Activated CD4-positive, alpha-beta memory T cell treated with anti-CD3 and anti-CD28 coated beads for 36 hours (primary cell): ENCODE measurements around the gene VARS2. TPM values are rescaled to one million over a fixed set of nuclear protein-coding genes. Genes with fewer than 3 reads are reported as not detected.
"Not testable (repeated sequence)": the region's sequence is repeated elsewhere in the genome, so short reads cannot be mapped to it uniquely, and the experiment has no call there.

Experiments used
- CTCF ChIA-PET: fragments of 350-600 bp; sonication (Branson Sonifier 250); formaldehyde crosslinking; loops from one replicate; lab custom pipeline; 2021; ENCODE audit warnings: antibody characterized with exemption, inconsistent platforms; lab: Charles Lee
- POLR2A ChIA-PET: fragments of 350-600 bp; sonication (Branson Sonifier 250); formaldehyde crosslinking; loops from one replicate; lab custom pipeline; 2021; ENCODE audit warnings: antibody characterized with exemption; lab: Charles Lee
- DNase-seq: peaks from one replicate; pipeline ENCODE4 v3.0.0-alpha.2; 2020
- H3K27ac Mint-ChIP-seq: one replicate; pipeline ENCODE4 v1.8.0; 2021; ENCODE audit warnings: mixed read lengths
- H3K27me3 Mint-ChIP-seq: one replicate; pipeline ENCODE4 v1.8.0; 2021; ENCODE audit warnings: mixed read lengths
- H3K36me3 Mint-ChIP-seq: one replicate; pipeline ENCODE4 v1.8.0; 2021; ENCODE audit warnings: mixed read lengths
- H3K4me1 Mint-ChIP-seq: one replicate; pipeline ENCODE4 v1.8.0; 2021; ENCODE audit warnings: low read depth, mixed read lengths
- H3K4me3 Mint-ChIP-seq: one replicate; pipeline ENCODE4 v1.8.0; 2021; ENCODE audit warnings: mild to moderate bottlenecking, mixed read lengths
- H3K9me3 Mint-ChIP-seq: one replicate; pipeline ENCODE4 v1.8.0; 2021; ENCODE audit warnings: mixed read lengths
- intact Hi-C: fragments of 100-400 bp; cut with micrococcal nuclease; formaldehyde crosslinking; loops from one replicate; pipeline ENCODE4 v1.15.1; 2023
- total RNA-seq, 2 experiments: library from RNA; stranded (reverse); gene quantifications; one replicate each; pipeline ENCODE4 v1.2.3, GENCODE V29; 2021

The VARS2 gene
- total RNA-seq, 2 experiments from 2014 or later = 56.9 to 68.9 TPM

DNA sequence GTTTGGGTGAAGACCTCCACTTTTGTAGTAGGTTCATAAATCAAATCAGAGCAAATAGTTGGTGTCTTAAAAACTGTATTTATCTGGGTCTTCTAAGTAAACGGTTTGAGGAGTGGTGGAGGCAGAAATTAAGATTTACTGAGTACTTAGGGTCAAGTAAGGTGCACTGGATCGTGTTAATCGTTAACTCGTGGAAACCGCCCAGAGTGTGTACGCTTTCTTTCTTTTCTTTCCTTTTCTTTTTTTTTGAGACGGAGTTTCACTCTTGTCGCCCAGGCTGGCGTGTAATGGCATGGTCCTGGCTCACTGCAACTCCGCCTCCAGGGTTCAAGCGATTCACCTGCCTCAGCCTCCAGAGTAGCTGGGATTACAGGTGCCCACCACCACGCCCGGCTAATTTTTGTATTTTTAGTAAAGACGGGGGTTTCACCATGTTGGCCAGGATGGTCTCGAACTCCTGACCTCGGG is 6.7 kb upstream of the VARS2 start:
- H3K4me1 Mint-ChIP-seq = peaks cover 16% of the 10 kb centered on the region
- H3K9me3 Mint-ChIP-seq, H3K27ac Mint-ChIP-seq, H3K36me3 Mint-ChIP-seq, DNase-seq, intact Hi-C loops, H3K27me3 Mint-ChIP-seq: not testable (repeated sequence)
- H3K4me3 Mint-ChIP-seq = peak overlapping the region; percentile 95
- POLR2A ChIA-PET = interaction anchor here (0.6 to 1.0 kb wide), 2 partner anchors 48 to 66 kb away, joined by 3 read pairs; no protein-coding TSS in a partner anchor
- CTCF ChIA-PET = interaction anchor here (0.6 to 3.2 kb wide), 7 partner anchors 8 to 180 kb away, joined by 3 to 37 read pairs (median 5); no protein-coding TSS in a partner anchor

DNA sequence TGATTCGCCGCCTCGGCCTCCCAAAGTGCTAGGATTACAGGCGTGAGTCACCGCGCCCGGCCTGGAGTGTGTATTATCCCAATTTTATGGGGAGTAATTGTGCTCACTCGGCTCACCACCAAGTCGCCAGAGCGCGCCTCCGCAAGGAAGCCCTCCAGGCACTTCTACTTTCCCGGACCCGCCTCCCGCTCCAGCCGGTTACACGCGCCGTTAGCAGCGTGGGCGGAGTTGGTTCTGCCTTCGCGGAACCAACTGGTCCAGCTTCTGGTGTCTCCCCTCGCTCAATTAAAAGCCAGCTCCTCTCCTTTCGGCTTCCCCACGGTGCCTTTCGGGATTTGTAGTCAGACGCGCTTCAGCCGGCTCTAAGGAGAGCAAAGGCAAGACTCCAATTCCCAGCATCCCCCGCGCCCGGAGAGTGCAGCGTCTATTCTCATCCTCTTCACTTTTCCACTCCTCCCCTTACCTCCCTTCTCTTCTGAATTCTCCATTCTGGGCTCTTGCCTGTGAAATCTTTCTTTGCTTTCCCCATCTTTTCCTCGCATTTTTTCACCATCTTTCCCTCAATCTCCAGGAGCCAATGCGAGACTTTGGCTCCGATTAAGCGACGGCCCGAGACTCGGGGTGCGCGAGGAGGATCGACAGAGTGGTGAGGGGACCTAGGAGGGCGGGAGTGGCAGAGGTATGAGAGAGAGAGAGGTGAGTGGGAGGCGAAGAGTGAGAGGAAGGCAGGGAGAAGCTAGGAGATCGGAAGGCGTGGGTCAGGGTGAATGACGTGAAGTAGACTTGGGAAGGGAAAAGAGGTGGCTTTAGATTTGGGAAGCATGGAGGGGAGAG is 6.1 kb upstream of the VARS2 start, which contains the start of gene GTF2H4:
GTF2H4 (plus strand) TSS at position 450 of the 834 bp plus-strand sequence.
- H3K36me3 Mint-ChIP-seq = peaks cover 4% of the 10 kb centered on the region
- peak; percentile 97 for DNase-seq
- H3K4me3 Mint-ChIP-seq = peak within 1 kb of the TSS; percentile 95
- CTCF ChIA-PET = interaction anchor here (0.6 to 3.2 kb wide), 6 partner anchors 79 to 179 kb away, joined by 3 to 37 read pairs (median 4); no protein-coding TSS in a partner anchor
- H3K9me3 Mint-ChIP-seq = no peaks in the 10 kb centered on the region
- no peaks in the 10 kb centered on the region for H3K27me3 Mint-ChIP-seq
- intact Hi-C loops = no loop called here
- POLR2A ChIA-PET = interaction anchor here (0.6 to 1.0 kb wide), 2 partner anchors 47 to 67 kb away, joined by 3 read pairs; no protein-coding TSS in a partner anchor
- peak within 1 kb of the TSS; percentile 77 for H3K27ac Mint-ChIP-seq
- H3K4me1 Mint-ChIP-seq = peaks cover 16% of the 10 kb centered on the region

DNA sequence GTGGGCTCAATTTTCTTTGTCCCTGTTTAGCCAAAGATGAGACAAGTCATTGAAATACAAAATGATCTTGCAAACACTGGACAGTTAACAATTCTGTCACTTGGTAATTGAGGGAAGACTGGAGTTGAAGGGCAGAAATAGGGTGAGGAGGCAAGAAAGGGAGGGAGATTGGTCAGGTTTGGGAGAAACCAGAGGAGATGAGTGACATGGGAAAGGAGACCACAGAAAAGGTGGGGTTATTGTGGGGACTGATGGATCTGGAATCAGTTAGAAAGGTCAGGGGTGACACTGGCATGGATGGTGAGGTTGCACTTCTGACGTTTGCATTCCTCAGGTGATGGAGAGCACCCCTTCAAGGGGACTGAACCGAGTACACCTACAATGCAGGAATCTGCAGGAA is 5.3 kb upstream of the VARS2 start:
- peaks cover 9% of the 10 kb centered on the region for H3K36me3 Mint-ChIP-seq
- POLR2A ChIA-PET = no interaction called here
- no peak for DNase-seq
- H3K4me3 Mint-ChIP-seq = peak overlapping the region; percentile 95
- peak overlapping the region; percentile 77 for H3K27ac Mint-ChIP-seq
- CTCF ChIA-PET = interaction anchor here (1.1 to 3.2 kb wide), 4 partner anchors 80 to 171 kb away, joined by 3 to 37 read pairs (median 10); no protein-coding TSS in a partner anchor
- peaks cover 23% of the 10 kb centered on the region for H3K4me1 Mint-ChIP-seq
- intact Hi-C loops = no loop called here
- no peaks in the 10 kb centered on the region for H3K9me3 Mint-ChIP-seq
- H3K27me3 Mint-ChIP-seq = no peaks in the 10 kb centered on the region

DNA sequence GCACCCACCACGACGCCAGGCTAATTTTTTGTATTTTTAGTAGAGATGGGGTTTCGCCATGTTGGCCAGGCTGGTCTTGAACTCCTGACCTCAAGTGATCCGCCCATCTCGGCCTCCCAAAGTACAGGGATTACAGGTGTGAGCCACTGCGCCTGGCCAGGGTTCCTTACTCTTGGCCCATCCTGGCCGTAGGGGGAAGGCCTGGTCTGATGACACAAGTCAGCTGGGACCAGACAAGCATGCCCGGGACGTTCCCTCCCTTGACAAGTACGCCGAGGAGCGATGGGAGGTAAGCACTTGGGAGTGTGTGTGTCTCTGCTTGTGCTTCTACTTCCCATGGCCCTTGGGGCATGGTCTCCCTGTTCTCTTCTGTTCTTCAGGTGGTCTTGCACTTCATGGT is 3.6 kb upstream of the VARS2 start:
- H3K4me3 Mint-ChIP-seq, H3K9me3 Mint-ChIP-seq, H3K27ac Mint-ChIP-seq, intact Hi-C loops, H3K27me3 Mint-ChIP-seq, DNase-seq, POLR2A ChIA-PET, H3K36me3 Mint-ChIP-seq: not testable (repeated sequence)
- peaks cover 33% of the 10 kb centered on the region for H3K4me1 Mint-ChIP-seq
- CTCF ChIA-PET = interaction anchor here (1.6 kb wide), 1 partner anchor 82 kb away, joined by 4 read pairs; no protein-coding TSS in a partner anchor

DNA sequence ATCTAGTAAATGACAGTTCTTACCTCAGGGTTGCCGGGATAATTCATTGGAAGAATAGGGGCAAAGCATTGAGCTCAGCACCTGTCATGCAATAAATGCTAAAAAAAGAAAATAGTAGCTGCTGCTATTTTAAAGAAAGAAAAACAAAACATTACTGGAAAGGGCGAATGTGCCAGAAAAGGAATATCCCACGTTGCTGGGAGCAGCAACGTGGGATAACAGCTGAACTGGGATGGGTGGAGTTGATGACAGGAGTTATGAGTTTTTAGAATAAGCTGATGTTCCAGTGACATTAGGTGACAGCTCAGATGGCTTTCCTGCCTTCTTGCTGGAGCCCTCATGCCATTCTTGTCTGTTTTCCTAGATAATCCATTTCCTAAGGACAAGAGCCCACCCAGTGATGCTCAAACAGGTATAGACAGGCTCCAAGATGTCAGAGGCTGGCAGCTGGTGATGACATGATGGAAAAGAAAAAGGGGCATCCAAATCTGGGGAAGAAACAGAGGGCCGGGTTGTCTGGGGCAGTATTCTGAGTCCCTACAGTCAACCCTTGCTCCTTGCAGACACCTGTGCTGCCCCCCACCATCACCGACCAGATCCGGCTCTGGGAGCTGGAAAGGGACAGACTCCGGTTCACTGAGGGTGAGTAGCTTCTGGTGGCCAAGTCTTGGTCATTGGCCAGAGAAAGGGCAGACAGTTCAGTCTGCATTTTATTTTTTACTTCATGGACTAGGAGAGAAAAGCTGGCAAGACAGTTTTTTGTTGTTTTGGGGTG is 1.1 kb upstream of the VARS2 start:
- DNase-seq = no peak
- ChIA-PET CTCF (interaction anchor here (0.7 to 5.5 kb wide), 16 partner anchors 11 to 796 kb away, joined by 3 to 82 read pairs (median 6); partner anchors contain the start of gene IER3), POLR2A (interaction anchor here (1.1 to 1.9 kb wide), 4 partner anchors 84 to 246 kb away, joined by 4 to 8 read pairs (median 5); partner anchors contain the start of gene TCF19)
- Mint-ChIP-seq H3K4me1 (peaks cover 40% of the 10 kb centered on the region), H3K27me3 (no peaks in the 10 kb centered on the region), H3K4me3 (peak overlapping the region; percentile 94), H3K27ac (no peak overlapping the region), H3K9me3 (no peaks in the 10 kb centered on the region), H3K36me3 (peaks cover 25% of the 10 kb centered on the region)
- intact Hi-C loops = no loop called here

DNA sequence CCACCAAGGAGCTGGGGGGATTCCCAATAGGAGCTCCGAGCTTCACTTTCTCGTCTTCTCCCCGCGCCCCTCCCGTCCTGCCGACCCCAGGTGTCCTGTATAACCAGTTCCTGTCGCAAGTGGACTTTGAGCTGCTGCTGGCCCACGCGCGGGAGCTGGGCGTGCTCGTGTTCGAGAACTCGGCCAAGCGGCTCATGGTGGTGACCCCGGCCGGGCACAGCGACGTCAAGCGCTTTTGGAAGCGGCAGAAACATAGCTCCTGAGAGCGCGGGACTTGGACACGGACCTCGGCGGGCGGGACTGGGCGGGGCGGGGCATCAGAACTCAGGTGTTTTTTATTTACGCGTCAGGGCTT is 340 bp upstream of the VARS2 start:
- Mint-ChIP-seq H3K27me3 (no peaks in the 10 kb centered on the region), H3K27ac (peak overlapping the region; percentile 82), H3K36me3 (peaks cover 25% of the 10 kb centered on the region), H3K4me3 (peak overlapping the region; percentile 94), H3K4me1 (peaks cover 35% of the 10 kb centered on the region), H3K9me3 (no peaks in the 10 kb centered on the region)
- no peak for DNase-seq
- ChIA-PET CTCF (interaction anchor here (0.5 to 5.5 kb wide), 22 partner anchors 12 to 797 kb away, joined by 3 to 82 read pairs (median 4); partner anchors contain the start of gene IER3), POLR2A (interaction anchor here (0.7 to 1.9 kb wide), 9 partner anchors 29 to 245 kb away, joined by 3 to 8 read pairs (median 4); partner anchors contain the start of genes DDR1, FLOT1 and TCF19)
- intact Hi-C loops = loop anchor here (2.0 kb wide), 1 partner anchor 85 kb away; no protein-coding TSS in a partner anchor

DNA sequence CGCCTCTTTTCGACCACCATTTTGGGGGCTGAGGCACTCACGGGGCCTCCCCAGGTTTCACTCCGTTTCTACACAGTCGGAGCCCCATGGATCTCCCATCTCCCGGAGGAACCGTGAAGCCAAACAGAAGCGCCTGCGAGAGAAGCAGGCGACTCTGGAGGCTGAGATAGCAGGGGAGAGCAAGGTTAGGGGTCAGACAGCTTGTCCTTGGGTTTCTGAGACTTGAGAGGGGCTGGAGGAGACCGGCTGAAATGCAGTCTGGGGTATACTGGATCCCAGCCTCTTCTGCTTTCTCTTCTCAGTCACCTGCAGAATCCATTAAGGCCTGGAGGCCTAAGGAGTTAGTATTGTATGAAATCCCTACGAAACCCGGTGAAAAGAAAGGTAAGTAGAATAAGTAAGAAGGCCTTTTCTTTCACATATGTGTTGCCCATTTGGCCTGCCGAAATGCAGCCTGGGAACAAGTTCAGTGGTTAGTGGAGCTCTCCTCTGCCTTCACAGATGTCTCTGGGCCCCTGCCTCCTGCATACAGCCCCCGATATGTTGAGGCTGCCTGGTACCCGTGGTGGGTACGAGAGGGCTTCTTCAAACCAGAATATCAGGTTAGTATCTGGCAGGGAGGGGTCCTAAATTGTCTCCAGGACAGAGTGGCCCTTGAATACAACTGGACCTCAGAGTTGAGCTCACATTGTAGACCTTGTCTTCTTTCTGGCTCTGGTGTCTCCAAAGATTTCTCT is 984 bp downstream of the VARS2 start:
- no peaks in the 10 kb centered on the region for H3K27me3 Mint-ChIP-seq
- H3K4me1 Mint-ChIP-seq = peaks cover 26% of the 10 kb centered on the region
- peaks cover 25% of the 10 kb centered on the region for H3K36me3 Mint-ChIP-seq
- no peaks in the 10 kb centered on the region for H3K9me3 Mint-ChIP-seq
- intact Hi-C loops = loop anchor here (1.0 to 2.0 kb wide), 3 partner anchors 86 to 164 kb away; no protein-coding TSS in a partner anchor
- peak; percentile 12 for DNase-seq
- H3K27ac Mint-ChIP-seq = peak overlapping the region; percentile 82
- H3K4me3 Mint-ChIP-seq = peak overlapping the region; percentile 94
- ChIA-PET CTCF (interaction anchor here (0.5 to 5.5 kb wide), 23 partner anchors 9 to 277 kb away, joined by 3 to 82 read pairs (median 5); no protein-coding TSS in a partner anchor), POLR2A (interaction anchor here (0.6 to 2.1 kb wide), 3 partner anchors 31 to 165 kb away, joined by 3 to 7 read pairs (median 4); partner anchors contain the start of gene DDR1)

DNA sequence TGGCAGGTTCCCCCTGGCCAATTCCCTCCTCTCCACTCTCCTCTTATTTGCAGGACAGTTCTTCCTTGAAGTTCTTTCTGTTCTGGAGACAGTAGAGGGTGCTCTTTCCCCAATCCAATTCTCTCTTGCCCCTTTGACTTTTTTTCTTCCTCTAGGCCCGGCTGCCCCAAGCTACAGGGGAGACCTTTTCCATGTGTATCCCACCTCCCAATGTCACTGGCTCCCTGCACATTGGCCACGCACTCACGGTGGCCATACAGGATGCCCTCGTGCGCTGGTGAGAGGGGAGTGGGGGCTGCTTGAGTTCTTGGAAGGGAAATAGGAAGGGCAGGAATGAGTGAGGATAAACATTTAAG is 1.5 kb downstream of the VARS2 start:
- H3K4me1 Mint-ChIP-seq = peaks cover 26% of the 10 kb centered on the region
- intact Hi-C loops = loop anchor here (1.0 to 2.0 kb wide), 3 partner anchors 87 to 164 kb away; no protein-coding TSS in a partner anchor
- no peak overlapping the region for H3K27ac Mint-ChIP-seq

DNA sequence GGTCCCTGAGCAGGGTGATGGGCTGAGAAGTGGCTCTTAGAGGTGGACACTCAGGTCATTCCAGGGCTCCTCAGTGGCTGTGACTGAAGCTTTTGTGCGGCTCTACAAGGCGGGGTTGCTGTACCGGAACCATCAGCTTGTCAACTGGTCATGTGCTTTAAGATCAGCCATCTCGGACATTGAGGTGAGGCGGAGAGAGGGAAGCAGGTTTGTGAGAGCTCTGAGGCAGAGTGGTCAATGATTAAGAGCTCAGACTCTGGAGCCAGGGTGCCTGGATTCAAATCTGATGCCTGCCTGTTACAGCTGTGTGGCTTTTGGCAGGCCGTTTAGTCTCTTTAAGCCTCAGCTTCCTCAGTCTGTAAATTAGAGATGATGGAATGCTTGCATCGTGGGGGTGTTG is 3.0 kb downstream of the VARS2 start:
- intact Hi-C loops = no loop called here
- peaks cover 26% of the 10 kb centered on the region for H3K4me1 Mint-ChIP-seq
- peaks cover 32% of the 10 kb centered on the region for H3K36me3 Mint-ChIP-seq
- no peaks in the 10 kb centered on the region for H3K9me3 Mint-ChIP-seq
- ChIA-PET CTCF (interaction anchor here (0.5 to 5.5 kb wide), 6 partner anchors 42 to 170 kb away, joined by 3 to 54 read pairs (median 14); no protein-coding TSS in a partner anchor), POLR2A (no interaction called here)
- no peak for DNase-seq
- H3K27ac Mint-ChIP-seq = no peak overlapping the region
- no peaks in the 10 kb centered on the region for H3K27me3 Mint-ChIP-seq
- no peak overlapping the region for H3K4me3 Mint-ChIP-seq

More for the DNA sequence above, 1.5 kb downstream of the VARS2 start:
- ChIA-PET POLR2A (interaction anchor here (0.6 to 2.1 kb wide), 2 partner anchors 32 to 164 kb away, joined by 4 to 7 read pairs; partner anchors contain the start of gene DDR1), CTCF (interaction anchor here (0.6 to 5.5 kb wide), 28 partner anchors 9 to 277 kb away, joined by 3 to 82 read pairs (median 4); no protein-coding TSS in a partner anchor)
- Mint-ChIP-seq H3K27me3 (no peaks in the 10 kb centered on the region), H3K36me3 (peaks cover 27% of the 10 kb centered on the region), H3K4me3 (peak overlapping the region; percentile 94), H3K9me3 (no peaks in the 10 kb centered on the region)
- DNase-seq = peak; percentile 14

DNA sequence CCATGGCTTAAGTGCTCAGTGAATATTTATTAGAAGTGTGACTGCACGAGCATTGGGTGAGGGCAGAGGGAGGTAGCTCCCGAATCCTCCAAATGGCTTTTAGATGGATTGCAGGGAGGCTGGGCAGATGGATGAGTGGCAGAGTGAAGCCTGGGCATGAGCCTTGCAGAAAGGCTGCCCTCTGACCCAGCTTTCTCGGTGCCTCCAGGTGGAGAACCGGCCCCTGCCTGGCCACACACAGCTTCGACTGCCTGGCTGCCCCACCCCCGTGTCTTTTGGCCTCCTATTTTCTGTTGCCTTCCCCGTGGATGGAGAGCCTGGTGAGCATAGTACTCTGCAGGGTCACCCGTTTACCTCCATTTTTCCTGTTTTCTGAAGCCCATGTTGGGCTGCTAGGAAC is 3.4 kb downstream of the VARS2 start:
- intact Hi-C loops = no loop called here
- POLR2A ChIA-PET = no interaction called here
- peaks cover 26% of the 10 kb centered on the region for H3K4me1 Mint-ChIP-seq
- no peaks in the 10 kb centered on the region for H3K27me3 Mint-ChIP-seq
- no peak overlapping the region for H3K27ac Mint-ChIP-seq
- no peaks in the 10 kb centered on the region for H3K9me3 Mint-ChIP-seq
- DNase-seq = no peak
- CTCF ChIA-PET = interaction anchor here (0.5 to 5.5 kb wide), 5 partner anchors 42 to 170 kb away, joined by 3 to 54 read pairs (median 10); no protein-coding TSS in a partner anchor
- H3K36me3 Mint-ChIP-seq = peaks cover 36% of the 10 kb centered on the region
- no peak overlapping the region for H3K4me3 Mint-ChIP-seq
